Neural cell (in vitro differentiated cells): Measurements from ENCODE around the gene ZMIZ2. TPM values are rescaled to one million over a fixed set of nuclear protein-coding genes. Genes with fewer than 3 reads are reported as not detected.
"Not testable (repeated sequence)": the region's sequence is repeated elsewhere in the genome, so short reads cannot be mapped to it uniquely, and the experiment has no call there.

Experiments used
- H2AFZ ChIP-seq: fragments of 200-600, 300-800 bp; sonication (generic), shearing (Covaris generic); 2 replicates; pipeline ENCODE4 v1.6.0; 2014; ENCODE audit warnings: low read depth, mild to moderate bottlenecking, antibody characterized with exemption, low read length, moderate library complexity
- H3F3A ChIP-seq: fragments of 200-600 bp; shearing (Covaris generic); 2 replicates; pipeline ENCODE4 v1.6.1; 2016; ENCODE audit warnings: mild to moderate bottlenecking, moderate library complexity, mixed read lengths, antibody characterized with exemption, low read length; ENCODE audit not compliant: insufficient read depth, poor library complexity, severe bottlenecking
- H3K27ac ChIP-seq: fragments of 200-600, 300-800 bp; sonication (generic), shearing (Covaris generic); 2 replicates; pipeline ENCODE4 v1.5.1; 2014; ENCODE audit warnings: mild to moderate bottlenecking, low read length, moderate library complexity
- H3K27me3 ChIP-seq: fragments of 300-800, 200-600 bp; sonication (generic), shearing (Covaris generic); 2 replicates; pipeline ENCODE4 v1.6.0; 2014; ENCODE audit warnings: mild to moderate bottlenecking, low read depth, low read length, moderate library complexity; ENCODE audit not compliant: insufficient read depth
- H3K36me3 ChIP-seq: fragments of 300-800, 200-600 bp; sonication (generic), shearing (Covaris generic); 2 replicates; pipeline ENCODE4 v1.5.1; 2014; ENCODE audit warnings: mild to moderate bottlenecking, antibody characterized with exemption, low read length, moderate library complexity; ENCODE audit not compliant: insufficient read depth
- H3K4me2 ChIP-seq: fragments of 300-800, 200-600 bp; sonication (generic), shearing (Covaris generic); 2 replicates; pipeline ENCODE4 v1.6.0; 2014; ENCODE audit warnings: mild to moderate bottlenecking, low read length
- H3K4me3 ChIP-seq: fragments of 300-800, 200-600 bp; sonication (generic), shearing (Covaris generic); 2 replicates; pipeline ENCODE4 v1.5.1; 2014; ENCODE audit warnings: mild to moderate bottlenecking, low read length, moderate library complexity
- H3K79me2 ChIP-seq: fragments of 200-600 bp; shearing (Covaris generic); replicated peaks from 2 replicates; pipeline ENCODE4 v1.6.0; 2014; ENCODE audit warnings: mild to moderate bottlenecking, low read length, moderate library complexity; ENCODE audit not compliant: insufficient read depth
- H3K9ac ChIP-seq: fragments of 300-800, 200-600 bp; sonication (generic), shearing (Covaris generic); 2 replicates; pipeline ENCODE4 v1.6.1; 2016; ENCODE audit warnings: mild to moderate bottlenecking, low read length, mixed read lengths
- H3K9me2 ChIP-seq: fragments of 200-600 bp; shearing (Covaris generic); 2 replicates; pipeline ENCODE4 v1.6.1; 2016; ENCODE audit warnings: mild to moderate bottlenecking, low read length, mixed read lengths; ENCODE audit not compliant: insufficient read depth
- H3K9me3 ChIP-seq: fragments of 200-600, 300-800 bp; sonication (generic), shearing (Covaris generic); 2 replicates; pipeline ENCODE4 v1.6.1; 2016; ENCODE audit warnings: mild to moderate bottlenecking, mixed run types, low read length, moderate library complexity, mixed read lengths
- H4K20me1 ChIP-seq: fragments of 200-600 bp; shearing (Covaris generic); 2 replicates; pipeline ENCODE4 v1.6.1; 2016; ENCODE audit warnings: mild to moderate bottlenecking, mixed run types; ENCODE audit not compliant: insufficient read depth
- CTCF ChIP-seq: fragments of 450-650 bp; IDR thresholded peaks from 2 replicates; pipeline ENCODE4 v1.5.1; 2014; ENCODE audit warnings: antibody characterized with exemption, mild to moderate bottlenecking, moderate library complexity; ENCODE audit not compliant: poor library complexity, severe bottlenecking
- EP300 ChIP-seq: fragments of 450-650 bp; conservative IDR thresholded peaks from 2 replicates; pipeline ENCODE4 v1.6.1; 2014; ENCODE audit warnings: antibody characterized with exemption, mild to moderate bottlenecking, moderate library complexity; ENCODE audit not compliant: poor library complexity, severe bottlenecking
- EZH2 ChIP-seq: fragments of 200-600, 300-800 bp; shearing (Covaris generic), sonication (generic); IDR thresholded peaks from 2 replicates; pipeline ENCODE4 v1.6.1; 2014; ENCODE audit warnings: antibody characterized with exemption, low read length, borderline replicate concordance, mild to moderate bottlenecking; ENCODE audit not compliant: insufficient read depth, poor library complexity, severe bottlenecking
- MXI1 ChIP-seq: fragments of 450-650 bp; conservative IDR thresholded peaks from 2 replicates; pipeline ENCODE4 v1.6.1; 2014; ENCODE audit warnings: antibody characterized with exemption, mild to moderate bottlenecking; ENCODE audit not compliant: poor library complexity, severe bottlenecking
- POLR2AphosphoS5 ChIP-seq: IDR thresholded peaks from 2 replicates; pipeline ENCODE4 v1.6.1; 2012
- RAD21 ChIP-seq: fragments of 450-650 bp; conservative IDR thresholded peaks from 2 replicates; pipeline ENCODE4 v1.6.1; 2014; ENCODE audit warnings: antibody characterized with exemption, mild to moderate bottlenecking, moderate library complexity
- REST ChIP-seq: IDR thresholded peaks from 2 replicates; pipeline ENCODE4 v1.6.1; 2012; ENCODE audit warnings: borderline replicate concordance
- SMC3 ChIP-seq: fragments of 450-650 bp; conservative IDR thresholded peaks from 2 replicates; pipeline ENCODE4 v1.6.1; 2014; ENCODE audit warnings: antibody characterized with exemption, mild to moderate bottlenecking, moderate library complexity; ENCODE audit not compliant: poor library complexity
- TAF1 ChIP-seq: IDR thresholded peaks from 2 replicates; pipeline ENCODE4 v1.6.1; 2012; ENCODE audit warnings: low read depth
- polyA plus RNA-seq: library from polyadenylated mRNA; depleted of rRNA; stranded (reverse); fragments of >200 nt; gene quantifications from 2 replicates; pipeline ENCODE4 v1.2.3, GENCODE V29; 2014

The ZMIZ2 gene
- polyA plus RNA-seq, 1 donor from 2014 or later, result 18.3 TPM

DNA sequence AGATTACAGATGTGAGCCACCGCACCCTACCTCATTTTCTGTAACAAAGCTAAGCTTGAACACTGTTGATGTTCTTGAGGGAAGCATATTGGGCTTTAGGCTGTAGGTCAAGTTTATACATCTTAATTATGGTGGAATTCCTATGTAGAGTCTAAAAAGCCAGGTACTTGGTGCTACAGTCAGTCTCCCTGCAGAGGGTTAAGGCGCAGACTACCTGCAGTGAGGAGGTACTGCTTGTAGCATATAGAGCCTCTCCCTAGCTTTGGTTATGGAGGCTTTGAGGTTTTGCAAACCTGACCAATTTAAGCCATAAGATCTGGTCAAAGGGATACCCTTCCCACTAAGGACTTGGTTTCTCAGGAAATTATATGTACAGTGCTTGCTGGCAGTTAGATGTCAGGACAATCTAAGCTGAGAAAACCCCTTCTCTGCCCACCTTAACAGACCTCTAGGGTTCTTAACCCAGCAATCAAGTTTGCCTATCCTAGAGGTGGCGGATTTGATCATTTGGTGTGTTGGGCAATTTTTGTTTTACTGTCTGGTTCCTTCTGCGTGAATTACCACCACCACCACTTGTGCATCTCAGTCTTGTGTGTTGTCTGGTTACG, 53.9 kb downstream of the ZMIZ2 start:
- H3K4me2 ChIP-seq, result no peak overlapping the region
- peaks cover 25% of the 10 kb centered on the region for H3K79me2 ChIP-seq
- no peaks in the 10 kb centered on the region for H3F3A ChIP-seq
- peaks cover 10% of the 10 kb centered on the region for H4K20me1 ChIP-seq
- no peaks in the 10 kb centered on the region for H3K9me2 ChIP-seq
- no peak overlapping the region for H3K27ac ChIP-seq
- no peaks in the 10 kb centered on the region for H3K9me3 ChIP-seq
- TF ChIP-seq CTCF (no peak), TAF1 (no peak)
- H3K27me3 ChIP-seq, result no peaks in the 10 kb centered on the region
- no peak overlapping the region for H3K9ac ChIP-seq
- H3K36me3 ChIP-seq, result peaks cover 8% of the 10 kb centered on the region
- no peak overlapping the region for H3K4me3 ChIP-seq
- H2AFZ ChIP-seq, result no peak overlapping the region

DNA sequence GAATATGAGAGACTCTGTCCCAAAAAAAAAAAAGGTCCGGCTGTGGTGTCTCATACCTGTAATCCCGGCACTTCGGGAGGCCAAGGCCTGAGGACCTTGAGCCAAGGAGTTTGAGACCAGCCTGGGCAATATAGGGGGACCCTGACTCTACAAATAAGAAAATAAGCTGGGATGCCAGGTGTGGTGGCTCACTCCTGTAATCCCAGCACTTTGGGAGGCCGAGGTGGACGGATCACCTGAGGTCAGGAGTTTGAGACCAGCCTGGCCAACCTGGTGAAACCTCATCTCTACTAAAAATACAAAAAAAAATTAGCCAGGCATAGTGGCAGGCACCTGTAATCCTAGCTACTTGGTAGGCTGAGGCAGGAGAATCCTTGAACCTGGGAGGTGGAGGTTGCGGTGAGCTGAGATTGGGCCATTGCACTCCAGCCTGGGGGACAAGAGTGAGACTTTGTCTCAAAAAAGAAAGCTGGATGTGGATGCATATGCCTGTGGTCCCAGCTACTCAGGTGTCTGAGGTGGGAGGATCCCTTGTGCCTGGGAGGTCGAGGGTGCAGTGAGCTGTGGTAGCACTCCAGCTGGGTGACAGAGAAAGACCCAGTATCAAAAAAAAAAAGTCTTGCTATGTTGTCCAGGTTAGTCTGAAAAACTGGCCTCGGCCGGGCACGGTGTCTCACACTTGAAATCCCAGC, 55.3 kb downstream of the ZMIZ2 start:
- not testable (repeated sequence) for H3F3A ChIP-seq, H3K4me2 ChIP-seq, H3K9ac ChIP-seq, H3K9me2 ChIP-seq, H3K27me3 ChIP-seq, H4K20me1 ChIP-seq, H3K9me3 ChIP-seq, H3K27ac ChIP-seq, H3K36me3 ChIP-seq, H3K4me3 ChIP-seq, H2AFZ ChIP-seq
- peaks cover 11% of the 10 kb centered on the region for H3K79me2 ChIP-seq

DNA sequence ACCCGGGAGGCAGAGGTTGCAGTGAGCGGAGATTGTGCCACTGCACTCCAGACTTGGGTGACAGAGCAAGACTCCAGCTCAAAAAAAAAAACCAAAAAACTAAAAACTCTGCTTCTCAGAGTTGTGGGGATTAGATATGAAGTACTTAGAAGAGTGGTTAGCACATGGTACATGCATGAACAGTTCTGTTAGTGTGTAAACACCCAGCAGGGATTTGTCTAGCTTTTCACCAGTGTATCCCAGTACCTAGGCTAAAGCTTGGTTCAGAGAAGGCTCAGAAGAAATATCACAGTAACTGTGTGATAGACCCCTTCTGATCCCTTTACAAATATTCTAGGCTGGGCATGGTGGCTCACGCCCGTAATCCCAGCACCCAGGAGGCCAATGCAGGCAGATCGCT, 57.3 kb downstream of the ZMIZ2 start:
- H3K9me2 ChIP-seq, result no peaks in the 10 kb centered on the region
- TF ChIP-seq TAF1 (no peak), EP300 (no peak), CTCF (no peak), RAD21 (no peak), EZH2 (no peak), SMC3 (no peak), REST (no peak), POLR2AphosphoS5 (no peak), MXI1 (no peak)

More for the DNA sequence above, 57.3 kb downstream of the ZMIZ2 start:
- Histone ChIP-seq H3K79me2 (no peaks in the 10 kb centered on the region), H3K36me3 (peaks cover 8% of the 10 kb centered on the region), H3K4me2 (no peak overlapping the region), H2AFZ (no peak overlapping the region), H3K9me3 (no peaks in the 10 kb centered on the region), H4K20me1 (no peaks in the 10 kb centered on the region), H3K9ac (no peak overlapping the region), H3F3A (no peaks in the 10 kb centered on the region), H3K4me3 (no peak overlapping the region), H3K27ac (no peak overlapping the region), H3K27me3 (no peaks in the 10 kb centered on the region)
